ENCODE data around the gene ATP9A.

Gene ATP9A

GRCh38 chr20:51578145-51578459, 190.1 kb downstream of the ATP9A start:
- TF ChIP-seq CTCF (IDR thresholded peaks at IDR 0.05; ENCODE audit: extremely low read depth, missing control alignments), result no peak

DNA sequence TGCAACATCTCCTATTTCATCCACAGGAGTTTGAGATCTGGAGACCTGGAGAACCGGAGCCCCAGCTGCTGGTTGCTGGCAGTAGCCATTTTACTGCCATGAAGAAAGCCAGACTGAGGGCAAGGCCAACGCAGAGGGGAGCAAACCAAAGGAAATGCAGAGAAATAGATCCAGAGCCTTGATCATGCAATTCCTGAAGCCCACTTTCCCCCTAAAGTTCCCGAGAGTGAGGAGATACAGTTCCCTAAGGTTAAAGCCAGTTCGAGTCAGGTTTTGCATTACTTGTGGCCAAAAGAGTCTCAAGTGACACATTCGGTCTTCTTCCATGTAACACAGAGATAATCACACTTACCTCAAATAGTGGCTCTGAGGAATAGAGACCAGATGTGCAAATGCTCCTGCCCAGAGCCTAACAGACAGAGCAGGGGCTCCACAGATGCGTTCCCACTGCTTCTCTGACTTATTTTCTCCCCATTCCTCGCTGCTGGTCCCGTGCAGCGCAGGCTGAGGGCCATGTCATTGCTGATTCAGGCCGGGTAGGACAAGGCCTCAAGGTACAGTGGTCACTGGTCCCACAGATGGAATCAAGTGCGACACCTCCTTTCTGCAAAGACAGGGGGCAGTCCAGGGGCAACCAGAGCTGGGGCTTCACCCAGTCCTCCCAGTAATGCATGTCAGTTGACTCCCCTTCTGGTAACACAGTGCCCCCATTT, 190.6 kb downstream of the ATP9A start:
- DNase-seq (ENCODE audit: low spot score), result no peak
- TF ChIP-seq CTCF (IDR thresholded peaks at IDR 0.05; ENCODE audit: extremely low read depth, missing control alignments), result no peak

More at GRCh38 chr20:51578145-51578459, 190.1 kb downstream of the ATP9A start:
- no peak for DNase-seq (ENCODE audit: low spot score)

GRCh38 chr20:51575486-51575885, 192.7 kb downstream of the ATP9A start:
- no peak for TF ChIP-seq CTCF (IDR thresholded peaks at IDR 0.05; ENCODE audit: extremely low read depth, missing control alignments)
- no peak for DNase-seq (ENCODE audit: low spot score)

DNA sequence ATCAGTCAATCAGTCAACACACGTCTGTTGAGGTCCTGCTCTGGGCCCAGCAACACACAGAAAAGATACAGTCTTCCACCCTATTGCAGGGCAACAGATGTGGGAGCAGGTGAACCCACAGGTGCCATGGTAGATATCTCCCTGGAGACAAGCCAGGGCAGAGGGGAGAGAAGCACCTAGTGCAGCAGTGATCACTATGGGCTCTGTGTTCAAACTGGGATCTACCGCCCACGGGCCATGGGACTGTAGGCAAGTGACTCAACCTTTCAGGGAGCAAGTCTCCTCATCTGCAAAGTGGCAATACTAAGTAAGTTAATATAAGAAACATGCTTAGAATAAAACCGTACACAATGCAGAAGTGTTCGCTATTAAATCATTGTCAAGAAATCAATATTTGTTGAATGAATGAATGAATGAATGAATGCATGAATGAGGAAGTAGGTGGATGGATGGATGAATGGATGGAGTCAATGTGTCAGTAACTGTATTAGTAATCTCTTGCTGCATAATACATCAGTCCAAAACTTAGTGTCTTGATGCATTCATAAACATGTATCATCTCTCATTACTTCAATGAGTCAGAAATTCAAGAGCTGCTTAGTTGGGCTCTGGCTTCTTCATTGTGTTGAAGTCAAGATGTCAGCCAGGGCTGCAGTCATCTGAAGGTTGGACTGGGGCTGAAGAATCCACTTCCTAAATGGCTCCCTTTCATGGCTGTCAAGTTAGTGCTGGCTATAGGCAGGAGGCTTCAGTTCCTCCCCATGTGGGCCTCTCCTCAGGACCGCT, 193.7 kb downstream of the ATP9A start:
- no peak for TF ChIP-seq CTCF (IDR thresholded peaks at IDR 0.05; ENCODE audit: extremely low read depth, missing control alignments)
- DNase-seq (ENCODE audit: low spot score), result no peak

DNA sequence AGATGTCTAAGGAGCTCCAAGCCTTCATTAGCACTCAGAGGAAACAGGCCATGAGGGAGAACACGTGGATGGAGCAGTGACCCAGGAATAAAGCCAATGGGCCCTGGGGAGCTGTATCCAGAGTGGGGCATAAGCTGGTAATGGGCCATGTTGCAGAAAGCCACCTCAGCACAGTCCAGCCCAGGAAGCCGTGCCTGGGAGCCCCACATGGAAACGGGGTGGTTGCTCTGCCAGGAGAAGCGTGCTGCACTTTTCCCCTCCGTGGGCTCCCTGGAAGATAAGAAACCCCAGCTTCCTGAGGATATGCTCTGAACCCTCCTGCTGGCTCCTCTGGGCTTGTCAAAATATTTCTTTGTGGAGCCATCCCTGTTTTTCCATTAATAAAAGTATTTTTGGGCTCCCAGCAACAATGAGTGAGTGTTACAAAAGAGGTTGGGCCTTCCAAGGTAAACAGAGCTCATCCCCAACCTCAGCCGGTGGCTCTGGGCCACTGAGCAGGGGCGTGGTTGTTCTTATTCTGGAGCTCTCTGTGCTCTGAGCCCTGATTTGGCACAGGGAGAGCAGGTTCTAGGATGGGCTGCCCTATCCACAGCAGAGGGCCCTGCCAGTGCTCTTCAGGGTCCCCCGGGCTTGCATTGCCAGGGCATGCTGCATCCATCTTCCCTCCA, 194.5 kb downstream of the ATP9A start:
- no peak for TF ChIP-seq CTCF (IDR thresholded peaks at IDR 0.05; ENCODE audit: extremely low read depth, missing control alignments)
- no peak for DNase-seq (ENCODE audit: low spot score)

GRCh38 chr20:51571460-51571794, 196.8 kb downstream of the ATP9A start:
- TF ChIP-seq CTCF (IDR thresholded peaks at IDR 0.05; ENCODE audit: extremely low read depth, missing control alignments), result no peak
- no peak for DNase-seq (ENCODE audit: low spot score)

All from GM20000 (cell line).